ENCODE data around the gene ERRFI1. TPM values are rescaled to one million over a fixed set of nuclear protein-coding genes. Genes with fewer than 3 reads are reported as not detected.
A peak's percentile ranks its signal among the peaks of the same experiment; 100 is the strongest.

ERRFI1 gene
- total RNA-seq, 3 donors from 2014 or later: 48.5 to 84.0 (median 50.2) TPM

DNA sequence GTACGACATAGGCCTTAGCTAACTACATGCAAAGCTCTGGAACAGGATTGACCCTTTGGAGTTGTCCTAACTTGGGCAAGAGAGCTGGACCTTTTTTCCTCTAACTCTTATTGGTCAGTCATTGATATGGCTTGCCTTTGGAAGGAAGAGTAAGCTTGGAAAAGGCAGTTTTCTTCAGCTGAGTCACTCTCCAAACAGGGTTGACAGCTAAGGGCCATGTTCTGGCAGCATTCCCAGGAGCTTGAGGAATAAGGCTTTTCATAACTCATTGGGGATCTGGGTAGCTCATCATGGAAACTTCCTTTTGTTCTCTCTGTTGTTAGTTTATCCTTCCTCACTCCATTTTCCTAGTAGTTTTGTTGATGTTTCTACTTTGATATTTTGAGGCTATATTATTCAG lies 14.5 kb upstream of the ERRFI1 start:
- TF ChIP-seq, protein P1, sequence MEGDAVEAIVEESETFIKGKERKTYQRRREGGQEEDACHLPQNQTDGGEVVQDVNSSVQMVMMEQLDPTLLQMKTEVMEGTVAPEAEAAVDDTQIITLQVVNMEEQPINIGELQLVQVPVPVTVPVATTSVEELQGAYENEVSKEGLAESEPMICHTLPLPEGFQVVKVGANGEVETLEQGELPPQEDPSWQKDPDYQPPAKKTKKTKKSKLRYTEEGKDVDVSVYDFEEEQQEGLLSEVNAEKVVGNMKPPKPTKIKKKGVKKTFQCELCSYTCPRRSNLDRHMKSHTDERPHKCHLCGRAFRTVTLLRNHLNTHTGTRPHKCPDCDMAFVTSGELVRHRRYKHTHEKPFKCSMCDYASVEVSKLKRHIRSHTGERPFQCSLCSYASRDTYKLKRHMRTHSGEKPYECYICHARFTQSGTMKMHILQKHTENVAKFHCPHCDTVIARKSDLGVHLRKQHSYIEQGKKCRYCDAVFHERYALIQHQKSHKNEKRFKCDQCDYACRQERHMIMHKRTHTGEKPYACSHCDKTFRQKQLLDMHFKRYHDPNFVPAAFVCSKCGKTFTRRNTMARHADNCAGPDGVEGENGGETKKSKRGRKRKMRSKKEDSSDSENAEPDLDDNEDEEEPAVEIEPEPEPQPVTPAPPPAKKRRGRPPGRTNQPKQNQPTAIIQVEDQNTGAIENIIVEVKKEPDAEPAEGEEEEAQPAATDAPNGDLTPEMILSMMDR (IDR thresholded peaks at IDR 0.05): no peak
- Histone ChIP-seq H3K36me3 (ENCODE audit: low read depth) (no peaks in the 10 kb centered on the region), H3K4me1 (ENCODE audit: low read depth) (no peaks in the 10 kb centered on the region), H3K4me3 (no peak overlapping the region), H3K9me3 (no peaks in the 10 kb centered on the region)
- DNase-seq: peak in 2 of 3 donors; percentile 47 to 90
- ATAC-seq: peak; percentile 96
- intact Hi-C loops (cut with DNase I, micrococcal nuclease): no loop called here

- peak; percentile 43 for ATAC-seq
- Histone ChIP-seq H3K4me3 (no peak overlapping the region), H3K4me1 (ENCODE audit: low read depth) (no peaks in the 10 kb centered on the region), H3K36me3 (ENCODE audit: low read depth) (no peaks in the 10 kb centered on the region), H3K9me3 (no peaks in the 10 kb centered on the region)
- DNase-seq: no peak
- intact Hi-C loops (cut with DNase I, micrococcal nuclease): no loop called here
- TF ChIP-seq, protein P1 (IDR thresholded peaks at IDR 0.05): no peak
Observed at GRCh38 chr1:8039071-8039470, 13.0 kb upstream of the ERRFI1 start.

DNA sequence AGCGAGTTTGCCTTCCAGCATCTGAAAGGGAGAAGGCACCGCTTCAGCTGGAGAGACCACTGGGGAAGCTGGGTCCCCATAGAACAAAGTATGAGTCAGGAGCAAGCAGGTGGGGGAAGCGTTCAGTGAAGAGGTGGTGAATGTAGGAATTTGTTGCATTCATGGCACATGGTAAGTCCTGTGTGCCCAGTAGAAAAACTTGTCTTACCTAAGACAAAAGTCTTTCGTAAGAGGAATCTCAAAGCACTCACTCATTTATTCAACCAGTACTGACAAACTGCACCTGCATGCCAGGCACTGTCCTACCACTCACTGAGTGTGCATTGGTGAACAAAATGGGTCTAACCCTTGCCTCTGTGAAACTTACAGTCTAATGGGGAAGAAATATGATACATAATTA lies 9.2 kb upstream of the ERRFI1 start:
- Histone ChIP-seq H3K4me3 (no peak overlapping the region), H3K36me3 (ENCODE audit: low read depth) (no peaks in the 10 kb centered on the region), H3K4me1 (ENCODE audit: low read depth) (no peaks in the 10 kb centered on the region), H3K9me3 (no peaks in the 10 kb centered on the region)
- intact Hi-C loops (cut with DNase I, micrococcal nuclease): no loop called here
- ATAC-seq (no peak), DNase-seq (no peak)
- TF ChIP-seq, protein P1 (IDR thresholded peaks at IDR 0.05): no peak

- no peak for DNase-seq
- no peak for ATAC-seq
- no peaks in the 10 kb centered on the region for H3K36me3 ChIP-seq (ENCODE audit: low read depth)
- intact Hi-C loops (cut with DNase I, micrococcal nuclease): no loop called here
- no peaks in the 10 kb centered on the region for H3K9me3 ChIP-seq
- H3K4me1 ChIP-seq (ENCODE audit: low read depth): peaks cover 10% of the 10 kb centered on the region
- H3K4me3 ChIP-seq: no peak overlapping the region
- TF ChIP-seq, protein P1 (IDR thresholded peaks at IDR 0.05): no peak
Observed at GRCh38 chr1:8033322-8033721, 7.2 kb upstream of the ERRFI1 start.

DNA sequence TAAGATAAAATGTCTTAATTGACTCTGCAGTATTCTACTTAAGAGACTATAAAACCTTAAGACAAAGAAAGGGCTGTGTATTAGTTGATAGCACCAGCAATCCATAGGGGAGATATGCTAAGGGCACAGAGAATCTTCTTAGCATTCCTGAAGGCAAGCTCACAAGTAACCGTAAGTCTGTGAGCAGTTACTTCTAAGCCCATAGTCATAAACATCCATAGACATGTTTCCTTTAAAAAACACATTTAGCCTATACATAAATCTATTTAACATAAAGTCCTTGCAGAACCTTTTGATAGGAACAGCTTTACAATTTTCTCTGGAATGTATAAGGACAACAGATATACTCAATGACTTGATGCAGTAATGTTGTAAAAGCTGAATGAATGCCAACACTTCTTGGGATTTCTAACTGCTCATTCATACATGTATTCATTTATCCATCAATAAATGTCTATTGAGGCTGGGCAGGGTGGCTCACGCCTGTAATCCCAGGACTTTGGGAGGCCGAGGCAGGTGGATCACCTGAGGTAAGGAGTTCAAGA lies 6.3 kb upstream of the ERRFI1 start:
- H3K9me3 ChIP-seq: no peaks in the 10 kb centered on the region
- intact Hi-C loops (cut with DNase I, micrococcal nuclease): no loop called here
- peaks cover 15% of the 10 kb centered on the region for H3K4me1 ChIP-seq (ENCODE audit: low read depth)
- TF ChIP-seq, protein P1 (IDR thresholded peaks at IDR 0.05): no peak
- H3K36me3 ChIP-seq (ENCODE audit: low read depth): no peaks in the 10 kb centered on the region
- no peak overlapping the region for H3K4me3 ChIP-seq
- DNase-seq (no peak), ATAC-seq (no peak)

Data from mucosa of descending colon (tissue), 3 donors.